A549 (cell line): Measurements from ENCODE around the gene RIN3. TPM values are rescaled to one million over a fixed set of nuclear protein-coding genes. Genes with fewer than 3 reads are reported as not detected.

Experiments
- BHLHE40 ChIP-seq: IDR thresholded peaks from 2 replicates; pipeline ENCODE4 v1.6.1; 2012; ENCODE audit warnings: low read depth, low read length, inconsistent platforms
- CBX2 ChIP-seq: fragments of 200-600 bp; sonication (generic); IDR thresholded peaks from 2 replicates; pipeline ENCODE4 v1.6.1; 2016; ENCODE audit warnings: low read depth, mild to moderate bottlenecking, borderline replicate concordance
- CBX8 ChIP-seq: fragments of 200-600 bp; sonication (generic); IDR thresholded peaks from 2 replicates; pipeline ENCODE4 v1.6.1; 2016
- CHD2 ChIP-seq: fragments of 150-350 bp; IDR thresholded peaks from 2 replicates; pipeline ENCODE4 v1.6.1; 2014; ENCODE audit warnings: low read length; ENCODE audit not compliant: partially characterized antibody
- CHD4 ChIP-seq: fragments of 200-600 bp; sonication (generic); IDR thresholded peaks from 2 replicates; pipeline ENCODE4 v1.6.1; 2016; ENCODE audit warnings: antibody characterized with exemption, mild to moderate bottlenecking, borderline replicate concordance
- ESRRA ChIP-seq: fragments of 150-350 bp; IDR thresholded peaks from 2 replicates; pipeline ENCODE4 v1.6.1; 2014; ENCODE audit warnings: mild to moderate bottlenecking, low read length, borderline replicate concordance
- FOSB ChIP-seq: fragments of 250-450 bp; sonication (Bioruptor Pico); IDR thresholded peaks from 2 replicates; pipeline ENCODE4 v1.5.0; 2020; ENCODE audit warnings: mild to moderate bottlenecking, moderate library complexity
- HDAC2 ChIP-seq: fragments of 200-600 bp; sonication (generic); IDR thresholded peaks from 2 replicates; pipeline ENCODE4 v1.6.1; 2016
- HEYL ChIP-seq: fragments of 250-450 bp; sonication (Bioruptor Pico); IDR thresholded peaks from 2 replicates; pipeline ENCODE4 v1.8.0; 2021; ENCODE audit warnings: mild to moderate bottlenecking, moderate library complexity
- HOXB13 ChIP-seq: fragments of 250-450 bp; sonication (Bioruptor Pico); IDR thresholded peaks from 2 replicates; pipeline ENCODE4 v1.5.0; 2020; ENCODE audit warnings: low read depth, mild to moderate bottlenecking, moderate library complexity
- MAZ ChIP-seq: fragments of 150-350 bp; IDR thresholded peaks from 2 replicates; pipeline ENCODE4 v1.6.1; 2014; ENCODE audit warnings: antibody characterized with exemption, low read depth, low read length, borderline replicate concordance
- MYC ChIP-seq: IDR thresholded peaks from 2 replicates; pipeline ENCODE4 v1.6.1; 2012; ENCODE audit warnings: mild to moderate bottlenecking, inconsistent platforms, low read length, improper control_type of control experiment, borderline replicate concordance
- NR3C1 ChIP-seq: fragments of >200 bp; sonication (Bioruptor Twin); formaldehyde crosslinking; IDR thresholded peaks from 3 replicates; pipeline ENCODE4 v1.6.1; 2017
- PHF8 ChIP-seq: fragments of 200-600 bp; sonication (generic); IDR thresholded peaks from 2 replicates; pipeline ENCODE4 v1.6.1; 2016; ENCODE audit warnings: low read depth, mild to moderate bottlenecking, antibody characterized with exemption, moderate library complexity, borderline replicate concordance
- POLR2AphosphoS2 ChIP-seq: conservative IDR thresholded peaks from 2 replicates; pipeline ENCODE4 v1.6.1; 2012; ENCODE audit warnings: low read length, improper control_type of control experiment, inconsistent platforms
- RARB ChIP-seq: fragments of 250-450 bp; sonication (Bioruptor Pico); IDR thresholded peaks from 2 replicates; pipeline ENCODE4 v1.8.0; 2021; ENCODE audit warnings: mild to moderate bottlenecking, moderate library complexity
- RCOR1 ChIP-seq: fragments of 150-350 bp; IDR thresholded peaks from 2 replicates; pipeline ENCODE4 v1.6.1; 2014; ENCODE audit warnings: antibody characterized with exemption, low read length, low read depth
- TFCP2L1 ChIP-seq: fragments of 250-450 bp; sonication (Bioruptor Pico); IDR thresholded peaks from 2 replicates; pipeline ENCODE4 v1.5.0; 2021; ENCODE audit warnings: mild to moderate bottlenecking
- ZC3H11A ChIP-seq: fragments of 450-650 bp; IDR thresholded peaks from 2 replicates; pipeline ENCODE4 v1.6.1; 2014; ENCODE audit warnings: antibody characterized with exemption, mild to moderate bottlenecking
- ZSCAN20 ChIP-seq: fragments of 250-450 bp; sonication (Bioruptor Pico); IDR thresholded peaks from 2 replicates; pipeline ENCODE4 v1.8.0; 2022; ENCODE audit warnings: mild to moderate bottlenecking, moderate library complexity
- polyA plus RNA-seq, 4 experiments: library from polyadenylated mRNA; depleted of rRNA in 3 of 4; stranded (reverse); fragments of >200 nt; fragmentation: RNase III in 1 of 4; extraction: RNeasy Plus Mini Kit Qiagen cat#74134 plus additional on column Dnase treatment in 1 of 4; gene quantifications; 2 replicates in 3 of 4; 3 replicates in 1 of 4; pipeline ENCODE4 v1.2.3, GENCODE V29; 2011 to 2017
- TF ChIP-seq, protein P1 (sequence below): fragments of 450-650 bp; IDR thresholded peaks from 2 replicates; pipeline ENCODE4 v1.6.1; 2014; ENCODE audit warnings: antibody characterized with exemption
- TF ChIP-seq, protein P2 (sequence below): fragments of >200 bp; sonication (Bioruptor Twin); formaldehyde crosslinking; IDR thresholded peaks from 3 replicates; pipeline ENCODE4 v1.5.1; 2016
- TF ChIP-seq, protein P3 (sequence below): fragments of >200 bp; sonication (Bioruptor Twin); formaldehyde crosslinking; IDR thresholded peaks from 2 replicates; pipeline ENCODE4 v1.6.1; 2016
- TF ChIP-seq, protein P4 (sequence below): fragments of 150-350 bp; IDR thresholded peaks from 2 replicates; pipeline ENCODE4 v1.6.1; 2014; ENCODE audit warnings: low read depth, mild to moderate bottlenecking, low read length
- TF ChIP-seq, protein P5 (sequence below): IDR thresholded peaks from 2 replicates; pipeline ENCODE4 v1.6.1; 2012
- TF ChIP-seq, protein P6 (sequence below): fragments of 200-600 bp; sonication (generic); IDR thresholded peaks from 2 replicates; pipeline ENCODE4 v1.6.1; 2016; ENCODE audit warnings: antibody characterized with exemption, mild to moderate bottlenecking, moderate library complexity

Gene RIN3
- polyA plus RNA-seq, 2 of the 4 experiments (the other 2 are of a cell fraction): 5.6 to 14.5 TPM

DNA sequence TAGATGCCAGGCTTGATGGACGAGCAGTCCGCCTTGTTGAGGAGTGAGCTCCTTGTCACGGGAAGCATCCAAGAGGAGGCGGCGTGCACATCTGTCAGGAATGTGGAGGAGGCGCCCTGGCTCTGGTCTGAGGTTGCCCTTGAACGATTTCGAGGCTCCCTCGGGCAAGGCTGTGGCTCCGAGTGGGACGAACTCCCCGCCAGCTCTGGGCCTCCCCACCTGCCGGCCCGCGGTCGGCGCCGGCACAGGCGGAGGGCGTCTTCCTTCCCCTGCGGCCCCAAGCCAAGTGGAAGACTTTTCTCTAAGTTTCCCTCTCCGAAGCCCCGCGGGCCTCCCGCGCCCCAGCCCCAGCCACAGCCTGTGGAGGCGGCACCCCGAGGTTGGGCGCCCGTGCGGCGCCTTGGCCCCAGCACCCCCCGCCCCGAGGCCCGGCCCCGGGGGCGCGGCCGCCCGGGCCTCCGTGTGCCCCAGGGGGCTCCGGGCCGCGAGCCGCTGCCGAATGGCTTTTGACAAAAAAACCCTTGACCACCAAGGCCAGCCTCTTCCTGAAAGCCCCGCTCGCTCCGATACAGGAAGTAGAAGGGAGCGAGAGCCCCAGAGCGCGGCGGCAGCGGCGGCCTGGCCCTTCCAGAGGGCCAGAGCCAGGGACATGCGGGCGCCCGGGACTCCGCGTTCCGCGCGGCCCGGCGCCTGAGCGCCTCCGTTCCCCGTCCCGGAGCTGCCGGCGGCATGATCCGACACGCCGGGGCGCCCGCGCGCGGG, at the start of gene RIN3 (continued):
- peak; percentile 82 for TF ChIP-seq PHF8
- TF ChIP-seq FOSB: no peak
- no peak for TF ChIP-seq MYC
- TF ChIP-seq RARB (CRISPR knock-in tag): no peak
- TF ChIP-seq, protein P1, sequence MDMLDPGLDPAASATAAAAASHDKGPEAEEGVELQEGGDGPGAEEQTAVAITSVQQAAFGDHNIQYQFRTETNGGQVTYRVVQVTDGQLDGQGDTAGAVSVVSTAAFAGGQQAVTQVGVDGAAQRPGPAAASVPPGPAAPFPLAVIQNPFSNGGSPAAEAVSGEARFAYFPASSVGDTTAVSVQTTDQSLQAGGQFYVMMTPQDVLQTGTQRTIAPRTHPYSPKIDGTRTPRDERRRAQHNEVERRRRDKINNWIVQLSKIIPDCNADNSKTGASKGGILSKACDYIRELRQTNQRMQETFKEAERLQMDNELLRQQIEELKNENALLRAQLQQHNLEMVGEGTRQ: no peak
- peak; percentile 95 for TF ChIP-seq CHD4
- TF ChIP-seq ZSCAN20: no peak
- TF ChIP-seq TFCP2L1 (CRISPR knock-in tag): no peak
- no peak for TF ChIP-seq BHLHE40
- no peak for TF ChIP-seq CBX2
- TF ChIP-seq, protein P2, sequence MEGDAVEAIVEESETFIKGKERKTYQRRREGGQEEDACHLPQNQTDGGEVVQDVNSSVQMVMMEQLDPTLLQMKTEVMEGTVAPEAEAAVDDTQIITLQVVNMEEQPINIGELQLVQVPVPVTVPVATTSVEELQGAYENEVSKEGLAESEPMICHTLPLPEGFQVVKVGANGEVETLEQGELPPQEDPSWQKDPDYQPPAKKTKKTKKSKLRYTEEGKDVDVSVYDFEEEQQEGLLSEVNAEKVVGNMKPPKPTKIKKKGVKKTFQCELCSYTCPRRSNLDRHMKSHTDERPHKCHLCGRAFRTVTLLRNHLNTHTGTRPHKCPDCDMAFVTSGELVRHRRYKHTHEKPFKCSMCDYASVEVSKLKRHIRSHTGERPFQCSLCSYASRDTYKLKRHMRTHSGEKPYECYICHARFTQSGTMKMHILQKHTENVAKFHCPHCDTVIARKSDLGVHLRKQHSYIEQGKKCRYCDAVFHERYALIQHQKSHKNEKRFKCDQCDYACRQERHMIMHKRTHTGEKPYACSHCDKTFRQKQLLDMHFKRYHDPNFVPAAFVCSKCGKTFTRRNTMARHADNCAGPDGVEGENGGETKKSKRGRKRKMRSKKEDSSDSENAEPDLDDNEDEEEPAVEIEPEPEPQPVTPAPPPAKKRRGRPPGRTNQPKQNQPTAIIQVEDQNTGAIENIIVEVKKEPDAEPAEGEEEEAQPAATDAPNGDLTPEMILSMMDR: no peak
- TF ChIP-seq NR3C1: no peak
- no peak for TF ChIP-seq POLR2AphosphoS2
- TF ChIP-seq CBX8: no peak
- no peak for TF ChIP-seq HEYL (CRISPR knock-in tag)
- TF ChIP-seq ESRRA: no peak
- peak; percentile 80; the same call in 1 of the 2 replicates for TF ChIP-seq HDAC2
- TF ChIP-seq ZC3H11A: no peak
- TF ChIP-seq, protein P3, sequence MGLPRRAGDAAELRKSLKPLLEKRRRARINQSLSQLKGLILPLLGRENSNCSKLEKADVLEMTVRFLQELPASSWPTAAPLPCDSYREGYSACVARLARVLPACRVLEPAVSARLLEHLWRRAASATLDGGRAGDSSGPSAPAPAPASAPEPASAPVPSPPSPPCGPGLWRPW: no peak
- TF ChIP-seq MAZ: no peak
- TF ChIP-seq, protein P4, sequence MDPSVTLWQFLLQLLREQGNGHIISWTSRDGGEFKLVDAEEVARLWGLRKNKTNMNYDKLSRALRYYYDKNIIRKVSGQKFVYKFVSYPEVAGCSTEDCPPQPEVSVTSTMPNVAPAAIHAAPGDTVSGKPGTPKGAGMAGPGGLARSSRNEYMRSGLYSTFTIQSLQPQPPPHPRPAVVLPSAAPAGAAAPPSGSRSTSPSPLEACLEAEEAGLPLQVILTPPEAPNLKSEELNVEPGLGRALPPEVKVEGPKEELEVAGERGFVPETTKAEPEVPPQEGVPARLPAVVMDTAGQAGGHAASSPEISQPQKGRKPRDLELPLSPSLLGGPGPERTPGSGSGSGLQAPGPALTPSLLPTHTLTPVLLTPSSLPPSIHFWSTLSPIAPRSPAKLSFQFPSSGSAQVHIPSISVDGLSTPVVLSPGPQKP: no peak
- TF ChIP-seq, protein P5, sequence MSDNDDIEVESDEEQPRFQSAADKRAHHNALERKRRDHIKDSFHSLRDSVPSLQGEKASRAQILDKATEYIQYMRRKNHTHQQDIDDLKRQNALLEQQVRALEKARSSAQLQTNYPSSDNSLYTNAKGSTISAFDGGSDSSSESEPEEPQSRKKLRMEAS: 0 out of 2 replicates have a peak, but pooled peaks have one; percentile 45
- no peak for TF ChIP-seq HOXB13
- no peak for TF ChIP-seq RCOR1
- TF ChIP-seq, protein P6, sequence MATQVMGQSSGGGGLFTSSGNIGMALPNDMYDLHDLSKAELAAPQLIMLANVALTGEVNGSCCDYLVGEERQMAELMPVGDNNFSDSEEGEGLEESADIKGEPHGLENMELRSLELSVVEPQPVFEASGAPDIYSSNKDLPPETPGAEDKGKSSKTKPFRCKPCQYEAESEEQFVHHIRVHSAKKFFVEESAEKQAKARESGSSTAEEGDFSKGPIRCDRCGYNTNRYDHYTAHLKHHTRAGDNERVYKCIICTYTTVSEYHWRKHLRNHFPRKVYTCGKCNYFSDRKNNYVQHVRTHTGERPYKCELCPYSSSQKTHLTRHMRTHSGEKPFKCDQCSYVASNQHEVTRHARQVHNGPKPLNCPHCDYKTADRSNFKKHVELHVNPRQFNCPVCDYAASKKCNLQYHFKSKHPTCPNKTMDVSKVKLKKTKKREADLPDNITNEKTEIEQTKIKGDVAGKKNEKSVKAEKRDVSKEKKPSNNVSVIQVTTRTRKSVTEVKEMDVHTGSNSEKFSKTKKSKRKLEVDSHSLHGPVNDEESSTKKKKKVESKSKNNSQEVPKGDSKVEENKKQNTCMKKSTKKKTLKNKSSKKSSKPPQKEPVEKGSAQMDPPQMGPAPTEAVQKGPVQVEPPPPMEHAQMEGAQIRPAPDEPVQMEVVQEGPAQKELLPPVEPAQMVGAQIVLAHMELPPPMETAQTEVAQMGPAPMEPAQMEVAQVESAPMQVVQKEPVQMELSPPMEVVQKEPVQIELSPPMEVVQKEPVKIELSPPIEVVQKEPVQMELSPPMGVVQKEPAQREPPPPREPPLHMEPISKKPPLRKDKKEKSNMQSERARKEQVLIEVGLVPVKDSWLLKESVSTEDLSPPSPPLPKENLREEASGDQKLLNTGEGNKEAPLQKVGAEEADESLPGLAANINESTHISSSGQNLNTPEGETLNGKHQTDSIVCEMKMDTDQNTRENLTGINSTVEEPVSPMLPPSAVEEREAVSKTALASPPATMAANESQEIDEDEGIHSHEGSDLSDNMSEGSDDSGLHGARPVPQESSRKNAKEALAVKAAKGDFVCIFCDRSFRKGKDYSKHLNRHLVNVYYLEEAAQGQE: no peak
- TF ChIP-seq CHD2: no peak
- TF ChIP-seq, all 56 proteins: peak for 10
